ENCODE measurements around the gene DDX31.

The DDX31 gene

DNA sequence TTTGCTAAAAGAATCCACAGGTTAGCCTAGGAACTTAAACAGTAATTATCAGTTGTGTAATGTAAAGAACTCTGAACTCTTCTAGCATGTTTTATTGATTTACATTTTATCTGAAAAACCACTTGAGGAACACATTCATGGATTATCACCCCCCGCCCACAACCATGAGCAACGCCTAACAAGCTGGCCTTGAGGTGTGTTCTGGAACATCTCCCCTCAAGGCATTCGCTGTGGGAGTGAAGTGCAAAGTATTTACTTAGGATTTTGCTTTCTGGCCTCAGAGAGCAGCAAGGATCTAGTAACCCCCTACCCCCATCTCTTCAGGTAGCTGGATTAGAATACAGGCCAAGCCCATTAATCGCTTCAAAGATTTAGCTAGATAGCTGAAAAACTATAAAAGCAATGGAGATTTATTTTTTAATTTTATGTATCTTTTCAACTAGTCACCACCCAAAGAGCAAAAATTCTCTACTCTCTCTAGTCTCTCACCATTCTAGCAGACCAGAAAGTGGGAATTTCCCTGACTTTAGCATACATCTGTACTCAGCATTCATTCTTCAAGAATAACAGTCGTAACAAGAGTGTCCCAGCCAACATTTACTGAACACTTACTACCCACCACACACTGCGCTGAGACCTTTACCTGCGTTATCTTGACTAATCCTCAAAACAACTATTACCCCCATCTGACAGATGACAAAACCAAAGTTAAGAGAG lies 37.2 kb downstream of the DDX31 start:
- DNase-seq = no peak

DNA sequence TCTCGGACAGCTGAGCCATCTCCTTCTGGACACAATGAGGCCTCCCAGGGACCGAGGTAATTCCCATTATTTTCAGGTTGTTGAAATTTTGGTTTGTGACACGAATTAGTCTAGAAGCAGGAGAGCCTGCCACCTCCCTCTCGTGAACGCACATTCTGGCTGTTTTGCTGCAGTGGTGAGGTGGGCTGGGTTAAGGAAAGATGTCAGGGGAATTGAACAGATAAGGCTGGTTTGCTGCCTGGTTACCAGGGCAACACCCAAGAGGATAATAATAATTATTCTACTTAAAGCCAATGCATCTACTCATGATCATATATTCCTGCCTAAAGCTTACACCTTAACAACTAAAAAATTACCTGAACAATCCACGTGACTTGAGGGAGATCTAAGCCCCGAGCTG lies 38.1 kb downstream of the DDX31 start:
- DNase-seq = no peak

DNA sequence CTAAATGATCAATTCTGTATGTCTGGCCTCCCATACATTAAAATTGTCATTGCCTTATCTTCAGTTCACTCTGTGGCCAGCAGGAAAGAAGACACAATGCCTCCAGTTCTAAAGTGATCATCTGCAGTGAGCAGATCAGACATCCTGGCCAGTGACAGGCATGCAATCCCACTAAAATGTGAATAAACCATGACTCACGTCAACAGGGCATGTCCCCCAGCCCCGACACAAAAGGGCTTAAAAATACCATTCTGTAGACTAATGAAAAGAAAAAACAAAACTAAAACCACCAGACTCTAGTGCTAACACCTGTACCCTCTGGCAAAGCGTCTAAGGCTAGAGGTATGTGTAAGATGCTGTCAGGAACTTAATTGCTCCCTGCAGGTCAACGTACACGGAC lies 38.5 kb downstream of the DDX31 start:
- DNase-seq = no peak

DNA sequence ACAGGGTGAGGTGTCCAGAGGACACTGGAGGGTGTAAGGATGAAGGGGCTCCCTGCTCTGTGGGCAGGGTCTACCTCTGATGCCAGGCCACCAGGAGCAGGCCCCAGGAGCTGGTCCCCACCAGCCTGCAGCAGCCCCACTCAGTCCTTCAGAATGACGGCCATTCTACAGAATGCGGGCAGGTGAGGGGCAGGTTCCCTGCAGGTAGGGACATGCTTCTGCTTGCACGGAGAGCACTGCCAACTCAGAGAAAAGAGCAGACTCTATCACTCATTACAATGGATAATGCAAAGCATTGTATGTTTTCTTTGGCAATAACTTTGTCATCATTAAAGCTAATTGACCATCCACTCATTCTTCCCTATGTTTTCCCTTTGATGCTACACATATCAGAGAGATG lies 39.0 kb downstream of the DDX31 start:
- DNase-seq = no peak

DNA sequence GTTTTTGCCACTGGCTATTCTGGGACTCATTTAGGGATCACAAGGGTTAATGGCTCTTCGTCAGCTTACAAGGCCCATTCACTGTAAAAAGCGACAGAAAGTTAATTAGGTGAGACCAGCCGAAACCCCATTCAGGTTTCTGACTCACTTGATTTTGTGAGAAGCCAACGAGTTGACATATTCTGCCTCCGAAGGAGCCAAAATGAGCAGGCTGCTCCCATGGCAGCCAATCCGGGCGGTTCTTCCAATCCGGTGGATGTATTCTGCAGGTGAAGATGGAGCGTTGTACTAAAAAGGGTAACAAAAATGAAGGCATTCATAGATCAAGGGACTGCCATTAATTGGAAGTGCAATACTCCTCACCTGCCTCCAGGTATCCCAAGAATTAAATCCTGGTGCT lies 39.7 kb downstream of the DDX31 start:
- no peak for DNase-seq

DNA sequence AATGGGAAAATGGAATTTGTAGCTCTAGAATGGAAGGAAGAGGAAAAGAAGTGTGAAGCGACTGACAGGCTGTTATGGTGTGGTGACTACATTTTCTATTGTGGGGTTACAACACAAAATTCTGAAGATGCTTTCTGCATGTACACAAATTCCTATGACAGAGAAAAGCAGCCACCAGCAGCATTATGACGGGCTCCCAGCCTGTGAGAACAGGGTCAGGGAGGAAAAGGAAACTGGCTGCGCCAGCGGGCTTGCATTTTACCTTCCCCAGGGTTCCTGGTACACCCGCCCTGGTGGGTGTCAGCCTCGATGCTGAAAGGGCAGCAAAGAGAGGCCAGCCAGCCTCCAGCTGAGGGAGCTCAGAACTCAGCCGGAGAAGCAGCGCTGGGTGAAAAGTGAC lies 41.0 kb downstream of the DDX31 start:
- no peak for DNase-seq

DNA sequence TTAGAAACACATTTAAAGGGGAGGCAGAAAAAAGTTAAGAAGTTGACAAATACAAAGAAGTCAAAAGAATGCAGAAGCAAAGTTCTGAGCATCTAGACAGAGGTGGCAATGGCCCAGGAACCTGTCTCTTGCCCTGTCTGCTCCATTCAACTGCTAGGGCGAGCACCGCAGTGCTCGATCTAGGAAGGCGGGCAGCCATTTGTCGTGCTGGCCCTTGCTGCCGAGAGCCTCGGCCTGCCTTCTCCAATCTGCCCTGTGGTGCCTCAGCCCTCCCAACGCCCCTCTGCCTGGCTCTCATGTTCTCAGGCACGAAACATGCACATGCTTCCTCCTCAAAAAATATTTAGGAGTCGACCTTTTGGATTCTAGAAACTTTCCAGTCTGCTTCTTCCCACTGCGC lies 42.2 kb downstream of the DDX31 start:
- no peak for DNase-seq

DNA sequence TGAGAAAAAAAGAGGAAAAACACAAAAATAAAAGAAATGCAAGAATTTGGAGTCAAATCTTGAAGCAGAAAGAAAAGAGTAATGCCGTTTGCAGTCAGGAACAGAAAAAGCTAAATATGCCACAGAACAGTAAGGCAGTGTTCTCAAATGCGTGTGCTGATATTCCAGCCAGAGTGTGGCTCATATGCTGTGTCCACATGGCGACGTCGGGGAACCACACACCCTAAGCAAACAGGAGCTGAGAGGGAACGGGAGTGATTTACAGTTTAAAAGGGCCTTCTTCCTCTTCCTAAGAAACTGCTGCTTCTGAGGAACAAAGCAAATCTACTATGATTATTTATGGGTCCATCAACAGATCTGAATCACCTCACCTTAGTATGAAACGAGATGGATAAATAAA lies 42.7 kb downstream of the DDX31 start:
- no peak for DNase-seq

DNA sequence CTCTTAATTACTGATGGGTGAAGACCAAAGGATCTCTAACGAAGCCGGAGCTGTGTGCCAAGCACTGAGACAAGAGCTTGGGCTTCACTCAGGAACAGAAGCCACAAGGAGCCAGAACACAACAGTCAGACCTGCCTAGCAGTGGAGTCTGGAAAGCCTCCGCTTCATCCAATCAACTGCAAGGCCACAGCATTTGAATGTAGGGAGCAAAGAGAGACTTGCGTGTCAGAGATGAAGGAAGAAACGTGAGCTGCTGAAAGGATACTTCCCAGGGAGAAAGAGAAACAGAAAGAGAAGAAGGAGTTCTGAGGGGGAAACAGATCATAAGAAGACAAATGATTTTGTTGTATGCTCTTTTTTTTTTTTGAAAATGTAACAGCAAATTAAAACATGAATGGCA lies 43.5 kb downstream of the DDX31 start:
- no peak for DNase-seq

DNA sequence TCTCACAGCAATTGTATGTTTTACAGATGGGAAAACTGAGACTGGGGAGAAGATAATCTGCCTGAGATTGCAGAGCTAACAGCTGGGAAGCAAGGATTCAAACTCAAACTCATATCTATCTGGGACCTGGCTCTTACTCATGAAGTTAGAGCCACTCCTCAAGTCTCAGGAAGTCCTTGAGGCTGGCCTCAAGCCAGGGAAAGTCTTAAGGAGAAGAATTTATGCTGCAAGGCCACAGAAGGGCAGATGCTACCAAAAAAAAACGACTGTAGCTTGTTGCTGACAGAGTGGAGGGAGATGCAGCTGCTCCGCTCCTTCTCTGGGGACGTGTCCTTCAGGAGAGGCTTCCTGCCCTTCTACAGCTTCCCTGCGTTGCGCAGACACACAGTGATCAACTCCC lies 47.6 kb downstream of the DDX31 start:
- DNase-seq = no peak

DNA sequence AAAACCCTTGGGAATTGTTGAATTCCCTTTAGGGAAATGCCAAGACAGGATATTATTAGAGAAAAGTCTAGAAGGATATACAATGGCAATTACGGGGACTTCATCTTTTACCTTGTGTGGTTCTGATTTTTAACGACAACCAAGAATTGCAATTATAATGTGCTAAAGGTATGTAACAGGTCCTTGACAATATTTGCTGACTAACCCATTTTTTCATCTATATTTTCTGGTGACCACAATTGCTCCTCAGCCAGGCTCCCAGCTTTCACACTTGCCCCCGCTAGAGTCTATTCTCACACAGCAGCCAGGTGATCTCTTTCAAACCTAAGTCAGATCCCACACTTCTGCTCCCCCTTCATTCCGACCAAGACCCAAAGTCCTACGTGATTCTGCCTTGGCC lies 53.1 kb downstream of the DDX31 start:
- DNase-seq = no peak

DNA sequence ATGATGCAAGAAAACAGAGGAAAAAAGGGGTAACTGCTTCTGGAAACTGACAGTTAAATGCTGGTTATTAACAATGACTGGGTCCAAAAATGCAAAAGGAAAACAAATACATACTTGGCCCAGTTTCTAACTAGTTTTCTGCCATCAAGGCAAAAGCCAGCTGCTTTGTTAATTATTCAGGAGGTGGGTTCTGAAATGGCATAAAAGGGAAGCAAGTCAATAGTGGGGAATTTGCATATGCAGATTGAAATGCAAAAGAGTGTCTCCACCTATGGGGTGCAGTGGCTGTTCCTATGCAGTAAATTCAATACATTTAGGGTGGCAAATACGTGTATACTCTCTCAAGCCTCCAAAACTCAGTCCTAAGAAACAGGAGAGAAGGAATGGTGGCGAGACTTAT lies 54.0 kb downstream of the DDX31 start:
- DNase-seq = no peak

DNA sequence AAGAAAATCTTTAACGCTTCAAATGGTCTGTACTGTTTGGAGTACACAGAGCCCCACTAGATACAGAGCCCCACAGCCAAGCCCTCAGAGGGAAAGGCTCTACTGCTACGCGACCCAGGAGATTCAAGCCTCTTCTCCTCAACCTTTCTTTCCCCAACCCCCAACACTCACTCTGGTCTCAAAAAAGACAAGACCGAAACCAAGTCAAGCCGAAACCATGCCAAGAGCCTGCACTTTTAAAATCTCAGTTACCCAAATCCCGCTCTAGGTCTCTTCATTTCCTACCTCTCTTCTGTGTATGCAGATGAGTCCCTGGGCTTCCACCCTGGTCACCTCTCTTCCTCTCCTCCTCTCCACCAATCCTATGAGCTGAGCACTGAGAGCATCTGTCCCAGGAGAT lies 55.5 kb downstream of the DDX31 start:
- DNase-seq = no peak

DNA sequence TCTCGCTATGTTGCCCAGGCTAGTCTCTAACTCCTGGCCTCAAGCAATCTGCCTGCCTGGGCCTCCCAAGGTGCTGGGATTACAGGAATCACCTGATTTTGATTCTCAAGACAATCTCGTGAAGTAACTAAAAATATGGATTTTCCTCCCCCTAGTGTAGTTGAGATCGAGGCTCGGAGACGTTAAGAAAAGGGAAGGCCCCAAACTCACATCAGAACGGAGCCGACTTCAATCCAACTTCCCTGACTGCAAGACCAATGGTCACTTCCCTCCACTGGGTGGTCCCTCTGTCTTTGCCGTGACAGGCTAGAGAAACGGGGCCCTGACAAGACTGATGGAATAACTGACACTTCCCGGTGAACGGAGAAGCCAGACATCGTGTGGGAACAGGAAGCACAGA lies 59.1 kb downstream of the DDX31 start:
- DNase-seq = no peak

DNA sequence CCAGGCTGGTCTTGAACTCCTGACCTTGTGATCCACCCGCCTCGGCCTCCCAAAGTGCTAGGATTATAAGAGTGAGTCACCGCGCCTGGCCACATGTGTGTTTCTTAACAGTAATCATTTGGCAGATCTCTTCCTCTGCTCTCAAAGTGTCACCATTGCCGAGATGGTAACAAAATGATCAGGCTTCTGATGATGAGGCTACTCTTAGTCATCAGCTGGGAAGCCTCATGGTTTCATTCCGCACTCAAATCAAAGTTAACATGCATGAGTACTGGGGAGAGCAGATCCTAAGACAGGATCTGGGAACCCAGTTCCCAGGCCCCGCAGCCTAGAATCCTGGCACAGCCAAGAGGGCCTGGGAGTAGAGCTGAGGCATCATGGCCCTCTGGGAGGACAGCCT lies 60.0 kb downstream of the DDX31 start:
- DNase-seq = no peak

DNA sequence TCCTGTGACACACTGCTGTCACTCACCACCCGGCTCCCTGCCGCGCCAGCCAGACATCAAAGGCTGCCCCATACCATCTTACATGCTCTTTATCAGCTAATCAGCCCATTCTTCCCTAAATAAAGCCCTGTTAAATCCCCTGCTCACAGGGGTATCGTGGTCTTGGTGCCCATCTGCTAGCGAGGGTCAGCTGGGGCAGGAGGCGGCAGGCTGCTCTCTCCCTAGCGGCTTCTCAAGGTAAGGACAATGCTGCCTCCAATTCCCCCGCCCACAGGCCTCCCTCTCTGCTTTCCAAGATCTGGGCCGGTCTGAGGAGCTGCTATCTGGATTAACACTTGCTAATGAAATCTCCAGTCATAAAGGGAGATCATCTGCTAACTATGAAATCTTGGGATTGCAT lies 60.6 kb downstream of the DDX31 start:
- no peak for DNase-seq

DNA sequence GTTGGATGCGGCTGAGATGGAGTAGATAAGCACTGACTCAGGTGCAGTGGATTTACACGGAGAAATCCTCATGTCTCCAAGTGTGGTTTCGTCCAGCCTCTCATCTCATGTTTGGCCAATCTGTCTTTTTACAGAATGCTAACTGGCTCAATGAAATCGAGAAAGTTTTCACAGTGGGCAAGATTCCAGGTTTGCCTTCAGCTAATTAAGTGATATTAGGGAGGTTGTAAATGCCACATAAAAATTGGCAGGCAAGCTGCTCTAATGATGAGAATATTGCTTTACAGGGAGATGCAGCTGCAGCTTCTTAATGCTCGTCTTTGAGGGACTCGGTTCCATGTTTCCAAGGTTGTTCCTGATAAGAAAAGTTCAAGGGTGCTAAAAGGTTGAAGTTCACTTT lies 63.7 kb downstream of the DDX31 start:
- DNase-seq = no peak

DNA sequence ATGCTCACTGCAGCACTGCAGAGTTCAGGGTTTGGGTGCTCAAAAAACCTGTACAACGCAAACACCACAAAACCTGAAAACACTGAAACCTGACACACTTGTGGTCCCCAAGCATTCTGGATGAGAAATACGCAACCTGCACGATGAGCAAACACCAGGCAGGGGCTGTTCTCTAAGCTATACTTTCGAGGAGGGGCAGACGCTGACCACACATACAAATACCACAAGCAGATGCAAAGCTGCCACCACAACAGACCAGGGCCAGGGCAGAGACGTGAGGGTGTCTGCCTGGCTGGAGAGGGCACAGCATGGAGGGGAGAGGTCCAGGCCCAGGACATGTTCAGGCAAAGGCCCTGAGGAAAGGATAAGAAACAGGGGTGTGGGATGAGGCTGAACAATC lies 64.4 kb downstream of the DDX31 start:
- DNase-seq = no peak

DNA sequence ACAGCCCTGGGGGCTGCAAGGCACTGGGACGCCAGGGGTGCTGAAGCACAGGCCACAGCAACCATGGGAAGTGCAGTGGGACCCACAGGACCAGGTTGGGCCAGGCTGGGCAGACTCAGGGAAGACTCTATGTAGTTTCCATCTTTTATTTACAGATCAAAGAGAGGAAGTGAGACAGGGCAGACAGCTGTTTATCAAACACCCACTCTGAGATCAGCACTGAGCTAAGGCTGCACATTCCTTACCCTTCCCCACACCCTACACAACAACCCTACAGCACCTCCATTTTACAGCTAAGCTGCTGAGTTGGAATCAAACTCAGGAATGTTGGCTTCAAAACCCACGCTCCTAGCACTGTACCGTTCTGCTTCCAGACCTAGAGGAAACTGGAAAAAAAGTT lies 67.6 kb downstream of the DDX31 start:
- DNase-seq = no peak

DNA sequence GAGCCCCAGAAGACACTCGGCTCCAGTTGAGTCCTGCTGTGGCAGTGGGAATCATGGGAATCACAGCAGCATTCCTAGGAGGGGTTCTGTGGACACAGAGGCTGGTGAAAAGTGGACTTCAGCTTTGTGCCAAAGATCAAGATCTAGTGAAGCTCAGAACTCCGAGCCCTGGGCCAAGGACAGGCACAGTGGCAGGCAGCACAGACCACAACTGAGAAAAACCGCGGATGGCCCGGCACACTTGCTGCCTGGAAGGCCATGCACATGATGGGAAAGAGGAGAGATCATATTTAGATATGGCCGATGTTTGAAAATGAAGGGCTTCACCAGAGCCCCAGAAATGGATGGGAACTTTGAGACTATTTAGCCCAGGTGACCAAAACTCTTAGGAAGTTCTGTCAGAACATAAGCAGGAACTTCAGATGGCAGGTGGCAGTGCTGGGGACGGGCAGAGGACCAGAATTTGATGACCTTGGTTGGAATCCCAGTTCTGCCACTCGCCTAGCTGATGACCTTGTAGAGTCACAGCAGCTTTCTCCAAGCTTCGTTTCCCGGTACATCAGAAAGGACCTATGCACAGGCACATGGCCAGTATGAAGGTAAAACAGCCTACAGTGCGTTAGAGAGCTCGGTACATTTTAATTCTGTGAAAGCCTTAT lies 69.3 kb downstream of the DDX31 start:
- DNase-seq = no peak

DNA sequence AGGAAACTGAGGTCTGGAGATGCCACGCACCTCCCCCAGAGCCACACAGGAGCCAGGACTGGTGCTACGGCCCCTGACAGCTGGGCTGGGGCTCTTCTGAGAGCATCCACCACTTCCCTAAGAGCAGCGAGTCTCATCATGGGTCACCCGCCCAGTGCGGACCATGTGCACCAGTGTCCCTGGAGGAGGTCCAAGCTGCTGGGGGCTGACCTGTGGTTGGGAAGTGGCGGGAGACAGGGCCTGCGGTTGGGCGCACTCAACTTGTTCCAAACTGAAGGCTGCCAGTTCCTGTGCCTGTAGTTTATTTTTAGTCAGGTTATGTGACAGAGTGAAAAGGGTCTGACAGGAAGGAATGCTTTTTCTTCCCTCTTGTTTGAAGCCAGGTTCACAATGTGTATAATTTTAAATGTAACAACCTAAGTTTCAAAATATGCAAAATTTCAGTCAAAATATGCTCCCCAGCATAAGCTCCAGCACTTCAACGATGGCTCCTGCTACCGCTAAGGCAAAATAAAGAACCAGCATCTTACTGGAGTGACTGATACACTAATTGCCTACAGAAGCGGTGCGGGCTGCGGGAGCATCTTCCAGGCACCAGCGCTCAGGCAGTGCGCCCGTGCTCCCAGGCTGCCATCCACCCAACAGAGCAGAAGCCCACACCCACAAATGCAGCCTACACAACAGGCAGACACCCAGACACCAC lies 72.6 kb downstream of the DDX31 start:
- DNase-seq = no peak

DNA sequence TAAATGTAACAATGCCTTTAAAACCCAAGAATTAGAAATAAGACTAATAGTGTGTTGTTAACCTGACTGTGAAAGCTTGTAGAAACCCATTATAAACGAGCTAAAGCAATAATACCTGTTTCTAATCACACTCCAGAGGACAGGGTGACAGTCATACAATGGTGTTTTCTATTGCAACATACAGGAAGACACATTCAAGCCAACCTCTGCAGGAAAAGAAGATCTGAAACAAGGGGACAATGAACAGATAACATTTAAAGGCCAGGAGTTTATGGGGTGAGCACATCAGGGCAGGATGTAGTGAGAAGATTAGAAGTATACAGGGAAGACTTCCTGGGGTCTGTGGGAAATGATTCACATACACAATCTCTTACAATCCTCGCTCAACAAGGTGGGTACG lies 73.6 kb downstream of the DDX31 start:
- DNase-seq = no peak

DNA sequence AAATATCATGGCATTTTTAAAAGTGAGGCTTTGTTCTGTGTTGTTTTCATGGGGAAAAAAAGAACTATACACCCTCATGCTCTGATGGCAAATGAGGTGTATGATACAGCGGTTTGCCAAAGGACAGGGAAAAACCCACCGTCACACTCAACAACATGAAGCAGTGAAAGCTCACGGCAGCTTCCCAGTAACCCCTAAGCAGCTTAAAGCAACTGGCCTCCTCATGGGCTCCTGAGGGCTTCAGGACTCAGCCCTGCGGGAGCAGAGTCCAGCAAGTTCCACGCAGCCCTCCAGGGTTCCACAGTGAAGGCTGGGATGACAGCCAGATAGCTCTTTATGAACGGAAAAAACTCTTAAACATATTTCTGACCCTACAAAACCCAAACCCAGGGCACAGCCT lies 74.5 kb downstream of the DDX31 start:
- no peak for DNase-seq

DNA sequence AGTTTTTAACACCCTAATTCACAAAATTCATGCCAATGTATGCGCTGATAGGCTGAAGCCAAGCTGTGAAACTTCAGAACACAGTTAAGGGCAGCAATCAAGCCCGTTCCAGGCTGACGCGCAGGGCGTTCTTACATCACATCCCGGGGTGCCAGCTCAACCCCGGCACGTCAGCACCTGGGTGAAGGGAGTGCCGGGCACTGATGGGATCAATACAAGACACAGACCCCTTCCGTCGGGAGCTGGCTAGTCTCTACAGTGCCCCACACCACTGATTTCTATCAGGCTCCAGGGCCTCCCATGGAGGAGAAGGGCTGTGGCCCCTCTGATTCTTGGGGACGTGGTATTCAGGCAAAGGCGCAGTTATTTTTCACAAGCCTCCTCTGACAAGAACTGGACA lies 75.4 kb downstream of the DDX31 start:
- DNase-seq = no peak

DNA sequence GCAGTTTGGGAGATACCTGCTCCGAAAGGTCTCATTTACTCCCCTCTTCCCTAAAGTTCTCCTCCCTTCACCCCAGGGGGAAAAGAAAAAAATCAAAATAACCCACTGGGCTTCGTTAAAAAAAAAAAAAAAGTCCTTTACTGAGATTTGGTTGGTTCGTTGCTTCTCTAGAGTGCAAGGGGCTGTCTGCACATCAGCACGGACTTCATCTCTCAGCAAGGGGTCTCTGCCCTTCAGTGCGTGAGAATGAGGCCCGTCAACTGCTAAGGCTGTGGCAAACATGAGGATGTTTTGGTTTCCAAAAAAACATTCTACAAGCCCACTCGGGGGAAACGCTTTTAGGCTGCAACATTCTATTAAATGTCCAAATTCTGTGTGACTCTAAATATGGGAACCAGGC lies 77.3 kb downstream of the DDX31 start:
- no peak for DNase-seq

Measured in activated T-cell treated with anti-CD3 and anti-CD28 coated beads, Interleukin-2, amount 50 U/mL, for 1 hour (primary cell).